ENCODE results near the gene GJD4. TPM values are rescaled to one million over a fixed set of nuclear protein-coding genes. Genes with fewer than 3 reads are reported as not detected.
A peak's percentile ranks its signal among the peaks of the same experiment; 100 is the strongest.

GJD4 gene
- polyA plus RNA-seq, 3 donors = not detected

GRCh38 chr10:35563261-35563891 is 41.8 kb upstream of the GJD4 start:
- intact Hi-C loops (cut with micrococcal nuclease) = no loop called here
- H3K27me3 Mint-ChIP-seq (ENCODE audit: low read depth in 3 of 3) = no peaks in the 10 kb centered on the region
- Histone ChIP-seq H3K36me3 (replicated peaks in 1 of 2; ENCODE audit: control insufficient read depth in 1 of 2, insufficient read depth in 2 of 2, low read length in 2 of 2) (peaks cover 50 to 77% of the 10 kb centered on the region in 2 donors), H3K27me3 (ENCODE audit: control insufficient read depth in 2 of 2, insufficient read depth in 2 of 2, low read length in 2 of 2) (no peaks in the 10 kb centered on the region), H3K27ac (ENCODE audit: low read depth in 1 of 2, low read length in 2 of 2) (peak overlapping the region in 1 of 2 donors; percentile 74), H3K4me3 (replicated peaks in 1 of 3; ENCODE audit: low read depth in 2 of 3, low read length in 3 of 3) (no peak overlapping the region), H2AFZ (ENCODE audit: insufficient read depth, low read depth, low read length, poor library complexity, severe bottlenecking) (no peak overlapping the region), H3K4me1 (ENCODE audit: control insufficient read depth in 1 of 2, insufficient read depth in 2 of 2, low read length in 2 of 2) (peaks cover 13 to 14% of the 10 kb centered on the region in 2 donors), H3K79me2 (ENCODE audit: insufficient read depth, low read length) (no peaks in the 10 kb centered on the region), H3K4me2 (replicated peaks; ENCODE audit: extremely low read depth, low read length, poor library complexity, severe bottlenecking) (no peak overlapping the region), H4K20me1 (ENCODE audit: insufficient read depth, low read length) (peaks cover 76% of the 10 kb centered on the region), H3K9ac (ENCODE audit: insufficient read depth, low read length, poor library complexity, severe bottlenecking) (no peak overlapping the region), H3K9me3 (replicated peaks in 1 of 2; ENCODE audit: control insufficient read depth in 1 of 2, insufficient read depth in 1 of 2, low read length in 2 of 2) (no peaks in the 10 kb centered on the region)
- H3K9me3 Mint-ChIP-seq = peaks cover 0 to 2% (median 0%) of the 10 kb centered on the region in 7 donors
- no peak overlapping the region for H3K27ac Mint-ChIP-seq
- DNase-seq = peak; percentile 38 to 60 (median 58)
- no peak overlapping the region for H3K4me3 Mint-ChIP-seq
- TF ChIP-seq CTCF (IDR thresholded peaks at IDR 0.05) = peak; percentile 99
- peaks cover 17% of the 10 kb centered on the region for H3K4me1 Mint-ChIP-seq
- WGBS (ENCODE audit: insufficient coverage) = 42% methylated on average over 9 of the region's 13 CpGs
- peaks cover 53 to 70% of the 10 kb centered on the region in 2 donors for H3K36me3 Mint-ChIP-seq

- H3K27me3 ChIP-seq (ENCODE audit: control insufficient read depth in 2 of 2, insufficient read depth in 2 of 2, low read length in 2 of 2) = no peaks in the 10 kb centered on the region
- TF ChIP-seq CTCF (IDR thresholded peaks at IDR 0.05) = no peak
- H2AFZ ChIP-seq (ENCODE audit: insufficient read depth, low read depth, low read length, poor library complexity, severe bottlenecking) = no peak overlapping the region
- no peaks in the 10 kb centered on the region for H3K9me3 ChIP-seq (replicated peaks in 1 of 2; ENCODE audit: control insufficient read depth in 1 of 2, insufficient read depth in 1 of 2, low read length in 2 of 2)
- Mint-ChIP-seq H3K27me3 (ENCODE audit: low read depth in 3 of 3) (no peaks in the 10 kb centered on the region), H3K27ac (peak overlapping the region; percentile 33 to 80 (median 68)), H3K9me3 (peaks cover 0 to 2% (median 0%) of the 10 kb centered on the region in 7 donors), H3K4me3 (peak overlapping the region in 1 of 2 donors; percentile 53), H3K4me1 (peaks cover 17% of the 10 kb centered on the region), H3K36me3 (peaks cover 55 to 71% of the 10 kb centered on the region in 2 donors)
- peaks cover 53 to 77% of the 10 kb centered on the region in 2 donors for H3K36me3 ChIP-seq (replicated peaks in 1 of 2; ENCODE audit: control insufficient read depth in 1 of 2, insufficient read depth in 2 of 2, low read length in 2 of 2)
- no peak overlapping the region for H3K4me3 ChIP-seq (replicated peaks in 1 of 3; ENCODE audit: low read depth in 2 of 3, low read length in 3 of 3)
- H3K9ac ChIP-seq (ENCODE audit: insufficient read depth, low read length, poor library complexity, severe bottlenecking) = no peak overlapping the region
- 32% methylated on average over 5 of the region's 6 CpGs for WGBS (ENCODE audit: insufficient coverage)
- peak overlapping the region; percentile 47 to 74 for H3K27ac ChIP-seq (ENCODE audit: low read depth in 1 of 2, low read length in 2 of 2)
- H3K4me1 ChIP-seq (ENCODE audit: control insufficient read depth in 1 of 2, insufficient read depth in 2 of 2, low read length in 2 of 2) = peaks cover 13 to 14% of the 10 kb centered on the region in 2 donors
- no peaks in the 10 kb centered on the region for H3K79me2 ChIP-seq (ENCODE audit: insufficient read depth, low read length)
- peaks cover 73% of the 10 kb centered on the region for H4K20me1 ChIP-seq (ENCODE audit: insufficient read depth, low read length)
- no peak overlapping the region for H3K4me2 ChIP-seq (replicated peaks; ENCODE audit: extremely low read depth, low read length, poor library complexity, severe bottlenecking)
- intact Hi-C loops (cut with micrococcal nuclease) = no loop called here
- peak in 2 of 3 donors; percentile 6 to 21 for DNase-seq
Observed at GRCh38 chr10:35564341-35564968, 40.7 kb upstream of the GJD4 start.

Measured in CD14-positive monocyte (primary cell).